GM12872 (cell line): ENCODE results near the gene FCMR.

Source experiments
- TF ChIP-seq, protein P1 (sequence below): IDR thresholded peaks from 3 replicates; pipeline ENCODE4 v1.5.1; 2011; ENCODE audit warnings: low read depth, mild to moderate bottlenecking, low read length, moderate library complexity; ENCODE audit not compliant: insufficient read depth

FCMR gene

GRCh38 chr1:206854401-206855129 is 67.2 kb downstream of the FCMR start:
- TF ChIP-seq, protein P1, sequence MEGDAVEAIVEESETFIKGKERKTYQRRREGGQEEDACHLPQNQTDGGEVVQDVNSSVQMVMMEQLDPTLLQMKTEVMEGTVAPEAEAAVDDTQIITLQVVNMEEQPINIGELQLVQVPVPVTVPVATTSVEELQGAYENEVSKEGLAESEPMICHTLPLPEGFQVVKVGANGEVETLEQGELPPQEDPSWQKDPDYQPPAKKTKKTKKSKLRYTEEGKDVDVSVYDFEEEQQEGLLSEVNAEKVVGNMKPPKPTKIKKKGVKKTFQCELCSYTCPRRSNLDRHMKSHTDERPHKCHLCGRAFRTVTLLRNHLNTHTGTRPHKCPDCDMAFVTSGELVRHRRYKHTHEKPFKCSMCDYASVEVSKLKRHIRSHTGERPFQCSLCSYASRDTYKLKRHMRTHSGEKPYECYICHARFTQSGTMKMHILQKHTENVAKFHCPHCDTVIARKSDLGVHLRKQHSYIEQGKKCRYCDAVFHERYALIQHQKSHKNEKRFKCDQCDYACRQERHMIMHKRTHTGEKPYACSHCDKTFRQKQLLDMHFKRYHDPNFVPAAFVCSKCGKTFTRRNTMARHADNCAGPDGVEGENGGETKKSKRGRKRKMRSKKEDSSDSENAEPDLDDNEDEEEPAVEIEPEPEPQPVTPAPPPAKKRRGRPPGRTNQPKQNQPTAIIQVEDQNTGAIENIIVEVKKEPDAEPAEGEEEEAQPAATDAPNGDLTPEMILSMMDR = no peak
